ENCODE results near the gene NUDT14. TPM values are rescaled to one million over a fixed set of nuclear protein-coding genes. Genes with fewer than 3 reads are reported as not detected.

NUDT14 gene
- polyA plus RNA-seq, 1 donor from 2014 or later, result 55.0 TPM

DNA sequence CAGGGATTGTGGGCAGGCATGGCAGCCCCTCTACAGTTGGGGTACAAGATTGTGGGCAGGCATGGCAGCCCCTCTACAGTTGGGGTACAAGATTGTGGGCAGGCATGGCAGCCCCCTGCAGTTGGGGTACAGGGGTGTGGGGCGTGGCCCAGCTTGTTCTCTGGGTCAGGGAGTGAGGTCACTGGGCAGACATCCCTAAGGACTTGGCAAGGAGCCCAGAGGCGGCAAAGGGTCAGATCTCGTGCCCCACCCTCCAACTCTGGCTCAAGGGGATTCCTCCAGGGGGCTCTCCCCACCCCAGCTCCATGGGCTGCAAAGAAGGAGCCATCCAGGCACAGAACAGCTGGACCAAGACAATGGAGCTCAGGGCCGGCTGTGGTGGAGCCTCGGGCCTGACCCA, 25.8 kb upstream of the NUDT14 start:
- H3K9me2 ChIP-seq (ENCODE audit: insufficient read depth, low read length), result no peaks in the 10 kb centered on the region
- TF ChIP-seq EP300 (conservative IDR thresholded peaks at IDR 0.05; ENCODE audit: poor library complexity, severe bottlenecking) (no peak), SMC3 (conservative IDR thresholded peaks at IDR 0.05; ENCODE audit: poor library complexity) (no peak)
- no peaks in the 10 kb centered on the region for H4K20me1 ChIP-seq (ENCODE audit: insufficient read depth)
- no peaks in the 10 kb centered on the region for H3K36me3 ChIP-seq (ENCODE audit: insufficient read depth, low read length)
- no peak overlapping the region for H2AFZ ChIP-seq (ENCODE audit: low read depth, low read length)
- no peaks in the 10 kb centered on the region for H3F3A ChIP-seq (ENCODE audit: insufficient read depth, low read length, poor library complexity, severe bottlenecking)
- H3K27me3 ChIP-seq (ENCODE audit: insufficient read depth, low read depth, low read length), result no peaks in the 10 kb centered on the region
- no peaks in the 10 kb centered on the region for H3K79me2 ChIP-seq (replicated peaks; ENCODE audit: insufficient read depth, low read length)
- H3K4me3 ChIP-seq (ENCODE audit: low read length), result no peak overlapping the region
- no peaks in the 10 kb centered on the region for H3K9me3 ChIP-seq (ENCODE audit: low read length)
- no peak overlapping the region for H3K27ac ChIP-seq (ENCODE audit: low read length)
- H3K4me2 ChIP-seq (ENCODE audit: low read length), result no peak overlapping the region
- no peak overlapping the region for H3K9ac ChIP-seq (ENCODE audit: low read length)

DNA sequence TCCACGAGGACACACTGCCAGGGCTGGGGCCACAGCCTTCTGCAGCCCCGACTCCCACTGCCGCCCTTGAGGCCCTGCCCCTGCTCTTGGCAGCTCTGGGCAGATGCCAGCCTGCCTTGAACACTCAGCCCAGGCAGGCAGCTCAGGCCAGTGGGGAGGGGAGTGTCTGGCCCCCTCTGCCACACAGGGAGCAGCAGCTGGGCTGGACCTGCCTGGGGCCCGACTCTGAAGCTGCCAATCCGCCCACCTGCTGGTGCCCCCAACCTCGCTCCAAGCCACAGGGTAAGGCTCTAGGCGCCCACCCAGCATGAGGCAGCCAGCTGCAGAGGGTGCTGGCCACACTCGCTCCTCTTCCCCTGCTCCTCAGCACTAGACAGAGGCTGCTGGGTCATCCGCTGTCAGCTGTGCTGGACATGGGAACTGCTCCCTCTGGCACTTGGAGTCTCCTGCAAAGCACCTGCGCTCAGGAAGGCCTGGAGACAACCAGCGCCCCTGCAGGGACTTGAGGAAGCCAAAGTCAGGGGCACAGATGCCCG, 24.6 kb upstream of the NUDT14 start:
- no peaks in the 10 kb centered on the region for H3K9me2 ChIP-seq (ENCODE audit: insufficient read depth, low read length)
- no peaks in the 10 kb centered on the region for H4K20me1 ChIP-seq (ENCODE audit: insufficient read depth)
- no peaks in the 10 kb centered on the region for H3K79me2 ChIP-seq (replicated peaks; ENCODE audit: insufficient read depth, low read length)
- H3K27ac ChIP-seq (ENCODE audit: low read length), result no peak overlapping the region
- no peaks in the 10 kb centered on the region for H3F3A ChIP-seq (ENCODE audit: insufficient read depth, low read length, poor library complexity, severe bottlenecking)
- no peaks in the 10 kb centered on the region for H3K27me3 ChIP-seq (ENCODE audit: insufficient read depth, low read depth, low read length)
- no peak overlapping the region for H2AFZ ChIP-seq (ENCODE audit: low read depth, low read length)
- TF ChIP-seq TAF1 (IDR thresholded peaks at IDR 0.05; ENCODE audit: low read depth) (no peak), SMC3 (conservative IDR thresholded peaks at IDR 0.05; ENCODE audit: poor library complexity) (no peak)
- TF ChIP-seq, protein P1, sequence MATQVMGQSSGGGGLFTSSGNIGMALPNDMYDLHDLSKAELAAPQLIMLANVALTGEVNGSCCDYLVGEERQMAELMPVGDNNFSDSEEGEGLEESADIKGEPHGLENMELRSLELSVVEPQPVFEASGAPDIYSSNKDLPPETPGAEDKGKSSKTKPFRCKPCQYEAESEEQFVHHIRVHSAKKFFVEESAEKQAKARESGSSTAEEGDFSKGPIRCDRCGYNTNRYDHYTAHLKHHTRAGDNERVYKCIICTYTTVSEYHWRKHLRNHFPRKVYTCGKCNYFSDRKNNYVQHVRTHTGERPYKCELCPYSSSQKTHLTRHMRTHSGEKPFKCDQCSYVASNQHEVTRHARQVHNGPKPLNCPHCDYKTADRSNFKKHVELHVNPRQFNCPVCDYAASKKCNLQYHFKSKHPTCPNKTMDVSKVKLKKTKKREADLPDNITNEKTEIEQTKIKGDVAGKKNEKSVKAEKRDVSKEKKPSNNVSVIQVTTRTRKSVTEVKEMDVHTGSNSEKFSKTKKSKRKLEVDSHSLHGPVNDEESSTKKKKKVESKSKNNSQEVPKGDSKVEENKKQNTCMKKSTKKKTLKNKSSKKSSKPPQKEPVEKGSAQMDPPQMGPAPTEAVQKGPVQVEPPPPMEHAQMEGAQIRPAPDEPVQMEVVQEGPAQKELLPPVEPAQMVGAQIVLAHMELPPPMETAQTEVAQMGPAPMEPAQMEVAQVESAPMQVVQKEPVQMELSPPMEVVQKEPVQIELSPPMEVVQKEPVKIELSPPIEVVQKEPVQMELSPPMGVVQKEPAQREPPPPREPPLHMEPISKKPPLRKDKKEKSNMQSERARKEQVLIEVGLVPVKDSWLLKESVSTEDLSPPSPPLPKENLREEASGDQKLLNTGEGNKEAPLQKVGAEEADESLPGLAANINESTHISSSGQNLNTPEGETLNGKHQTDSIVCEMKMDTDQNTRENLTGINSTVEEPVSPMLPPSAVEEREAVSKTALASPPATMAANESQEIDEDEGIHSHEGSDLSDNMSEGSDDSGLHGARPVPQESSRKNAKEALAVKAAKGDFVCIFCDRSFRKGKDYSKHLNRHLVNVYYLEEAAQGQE (IDR thresholded peaks at IDR 0.05; ENCODE audit: borderline replicate concordance), result no peak
- no peak overlapping the region for H3K9ac ChIP-seq (ENCODE audit: low read length)
- H3K4me3 ChIP-seq (ENCODE audit: low read length), result no peak overlapping the region
- no peaks in the 10 kb centered on the region for H3K36me3 ChIP-seq (ENCODE audit: insufficient read depth, low read length)
- no peak overlapping the region for H3K4me2 ChIP-seq (ENCODE audit: low read length)
- H3K9me3 ChIP-seq (ENCODE audit: low read length), result no peaks in the 10 kb centered on the region

DNA sequence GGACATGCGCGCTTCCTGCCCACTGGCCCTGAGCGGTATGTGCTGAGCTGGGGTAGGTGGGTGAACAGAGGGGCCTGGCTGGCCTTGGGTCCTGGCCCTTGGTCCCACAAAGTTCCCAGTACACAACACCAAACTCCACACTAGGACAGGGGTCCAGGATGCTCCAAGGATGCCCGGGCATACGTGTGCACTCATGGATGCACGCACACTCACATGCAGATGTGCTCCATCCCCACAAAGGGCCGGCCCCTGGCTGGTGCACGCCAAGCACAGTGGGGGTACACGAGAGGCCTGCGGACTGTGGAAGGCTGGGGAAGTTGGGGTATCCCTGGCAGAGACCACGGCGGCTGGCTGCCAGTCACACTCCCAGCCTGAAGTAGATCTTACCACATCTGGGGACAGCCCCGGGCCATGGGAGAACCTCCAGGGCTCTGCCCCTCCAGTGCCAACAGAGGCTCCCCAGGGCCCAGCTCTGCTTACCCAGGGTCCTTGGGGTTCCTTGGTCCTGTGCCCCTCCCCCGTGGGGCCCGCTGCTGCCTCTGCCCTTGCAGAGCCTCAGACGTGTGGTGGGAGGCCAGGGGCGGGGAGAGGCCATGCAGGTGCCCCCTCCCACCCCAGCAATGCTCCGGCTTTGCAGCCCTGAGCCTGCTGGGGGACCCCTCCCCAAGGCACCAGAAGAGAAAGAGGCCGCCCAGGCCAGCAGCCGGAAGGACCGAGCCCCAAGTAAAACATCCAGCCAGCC, 24.0 kb upstream of the NUDT14 start:
- Histone ChIP-seq H3K9me3 (ENCODE audit: low read length) (no peaks in the 10 kb centered on the region), H3F3A (ENCODE audit: insufficient read depth, low read length, poor library complexity, severe bottlenecking) (no peaks in the 10 kb centered on the region), H3K9me2 (ENCODE audit: insufficient read depth, low read length) (no peaks in the 10 kb centered on the region), H2AFZ (ENCODE audit: low read depth, low read length) (no peak overlapping the region), H3K27me3 (ENCODE audit: insufficient read depth, low read depth, low read length) (no peaks in the 10 kb centered on the region), H3K79me2 (replicated peaks; ENCODE audit: insufficient read depth, low read length) (no peaks in the 10 kb centered on the region), H3K4me3 (ENCODE audit: low read length) (no peak overlapping the region), H3K9ac (ENCODE audit: low read length) (no peak overlapping the region), H3K36me3 (ENCODE audit: insufficient read depth, low read length) (no peaks in the 10 kb centered on the region), H3K4me2 (ENCODE audit: low read length) (no peak overlapping the region), H3K27ac (ENCODE audit: low read length) (no peak overlapping the region), H4K20me1 (ENCODE audit: insufficient read depth) (no peaks in the 10 kb centered on the region)
- no peak for TF ChIP-seq POLR2AphosphoS5 (IDR thresholded peaks at IDR 0.05)
- TF ChIP-seq, protein P1 (IDR thresholded peaks at IDR 0.05; ENCODE audit: borderline replicate concordance), result no peak
- TF ChIP-seq TAF1 (IDR thresholded peaks at IDR 0.05; ENCODE audit: low read depth), result no peak
- no peak for TF ChIP-seq RAD21 (conservative IDR thresholded peaks at IDR 0.05)
- TF ChIP-seq CTCF (IDR thresholded peaks at IDR 0.05; ENCODE audit: poor library complexity, severe bottlenecking), result no peak
- no peak for TF ChIP-seq EZH2 (IDR thresholded peaks at IDR 0.05; ENCODE audit: borderline replicate concordance, insufficient read depth, low read length, poor library complexity, severe bottlenecking)
- TF ChIP-seq MXI1 (conservative IDR thresholded peaks at IDR 0.05; ENCODE audit: poor library complexity, severe bottlenecking), result no peak
- no peak for TF ChIP-seq EP300 (conservative IDR thresholded peaks at IDR 0.05; ENCODE audit: poor library complexity, severe bottlenecking)
- TF ChIP-seq SMC3 (conservative IDR thresholded peaks at IDR 0.05; ENCODE audit: poor library complexity), result no peak

All from neural cell (in vitro differentiated cells).